Endodermal cell (in vitro differentiated cells): ENCODE results near the gene EIF4E3. TPM values are rescaled to one million over a fixed set of nuclear protein-coding genes. Genes with fewer than 3 reads are reported as not detected.

Source experiments
- DNase-seq: peaks from one replicate; pipeline ENCODE4 v3.0.0-alpha.2; 2017
- H3K27ac ChIP-seq: 2 replicates; pipeline ENCODE4 v1.5.1; 2013; ENCODE audit warnings: mild to moderate bottlenecking, low read depth, low read length, moderate library complexity
- H3K27me3 ChIP-seq: 2 replicates; pipeline ENCODE4 v1.6.1; 2013; ENCODE audit warnings: mild to moderate bottlenecking, low read length, moderate library complexity; ENCODE audit not compliant: insufficient read depth, control insufficient read depth, poor library complexity, severe bottlenecking
- H3K36me3 ChIP-seq: 2 replicates; pipeline ENCODE4 v1.7.0; 2013; ENCODE audit warnings: mild to moderate bottlenecking, low read length, moderate library complexity; ENCODE audit not compliant: control insufficient read depth, insufficient read depth
- H3K4me1 ChIP-seq: one replicate; pipeline ENCODE4 v1.7.0; 2013; ENCODE audit warnings: low read length; ENCODE audit not compliant: control insufficient read depth, insufficient read depth
- H3K4me3 ChIP-seq: 2 replicates; pipeline ENCODE4 v1.5.1; 2013; ENCODE audit warnings: mild to moderate bottlenecking, low read length, moderate library complexity
- H3K9ac ChIP-seq: 2 replicates; pipeline ENCODE4 v1.6.1; 2013; ENCODE audit warnings: mild to moderate bottlenecking, low read length, moderate library complexity; ENCODE audit not compliant: poor library complexity, severe bottlenecking; ENCODE audit errors: extremely low read depth
- H3K9me3 ChIP-seq: 2 replicates; pipeline ENCODE4 v1.6.1; 2013; ENCODE audit warnings: mild to moderate bottlenecking, low read length, moderate library complexity; ENCODE audit not compliant: control insufficient read depth
- H3K27ac Mint-ChIP-seq: 2 replicates; pipeline ENCODE4 v1.8.0; 2020; ENCODE audit warnings: mixed read lengths
- H3K27me3 Mint-ChIP-seq: 2 replicates; pipeline ENCODE4 v1.8.0; 2021; ENCODE audit warnings: mild to moderate bottlenecking, mixed read lengths; ENCODE audit not compliant: insufficient read depth
- H3K36me3 Mint-ChIP-seq: 2 replicates; pipeline ENCODE4 v1.8.0; 2020; ENCODE audit warnings: low read depth, mixed read lengths
- H3K4me1 Mint-ChIP-seq: 2 replicates; pipeline ENCODE4 v1.8.0; 2020; ENCODE audit warnings: mixed read lengths
- H3K4me3 Mint-ChIP-seq: 2 replicates; pipeline ENCODE4 v1.8.0; 2020; ENCODE audit warnings: mild to moderate bottlenecking, moderate library complexity, mixed read lengths
- H3K9me3 Mint-ChIP-seq: 2 replicates; pipeline ENCODE4 v1.8.0; 2020; ENCODE audit warnings: mild to moderate bottlenecking, mixed read lengths
- WGBS, 2 experiments: methylation state at CpG; one replicate each; pipeline versions ENCODE4 v1.1.5 to v1.1.7; 2013; ENCODE audit warnings: missing lambda C conversion rate in 2 of 2, mixed read lengths in 1 of 2; ENCODE audit not compliant: insufficient coverage in 1 of 2, insufficient read length in 1 of 2; 5-methylcytosine and 5-hydroxymethylcytosine counted together
- total RNA-seq, 2 donors: library from RNA; stranded (reverse); fragmentation: NEBNext Ultra II Directional in 1 of 2; extraction: Animal tissue kit (Norgen Biotek cat#: 25700) in 1 of 2; gene quantifications; 2 replicates in 1 of 2; 3 replicates in 1 of 2; pipeline ENCODE4 v1.2.1, GENCODE V29; 2021
- TF ChIP-seq, protein P1 (sequence below): fragments of 200-600 bp; sonication (generic); conservative IDR thresholded peaks from 2 replicates; pipeline ENCODE4 v1.5.0; 2021; ENCODE audit warnings: antibody characterized with exemption, mild to moderate bottlenecking

The EIF4E3 gene
- total RNA-seq, 2 donors from 2014 or later = 1.9 to 5.5 TPM

DNA sequence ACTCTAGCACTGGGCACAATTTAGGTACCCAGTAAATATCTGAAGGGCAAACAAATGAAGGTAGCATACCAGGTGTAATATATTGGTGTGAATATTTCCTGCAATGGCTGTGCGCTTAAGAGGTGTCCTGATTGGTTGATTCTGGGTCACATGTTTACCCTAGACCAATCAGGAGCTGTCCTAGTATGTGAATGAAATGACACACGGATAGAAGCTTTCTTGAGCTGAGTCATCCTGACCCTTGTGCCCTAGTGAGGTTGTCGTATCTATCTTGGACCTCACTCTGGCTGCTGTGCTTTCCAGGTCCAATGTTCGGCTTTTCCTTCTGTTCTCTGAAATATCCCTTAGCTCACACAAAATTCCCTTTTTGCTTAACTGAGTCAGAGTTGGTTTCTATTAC is 83.5 kb downstream of the EIF4E3 start:
- TF ChIP-seq, protein P1, sequence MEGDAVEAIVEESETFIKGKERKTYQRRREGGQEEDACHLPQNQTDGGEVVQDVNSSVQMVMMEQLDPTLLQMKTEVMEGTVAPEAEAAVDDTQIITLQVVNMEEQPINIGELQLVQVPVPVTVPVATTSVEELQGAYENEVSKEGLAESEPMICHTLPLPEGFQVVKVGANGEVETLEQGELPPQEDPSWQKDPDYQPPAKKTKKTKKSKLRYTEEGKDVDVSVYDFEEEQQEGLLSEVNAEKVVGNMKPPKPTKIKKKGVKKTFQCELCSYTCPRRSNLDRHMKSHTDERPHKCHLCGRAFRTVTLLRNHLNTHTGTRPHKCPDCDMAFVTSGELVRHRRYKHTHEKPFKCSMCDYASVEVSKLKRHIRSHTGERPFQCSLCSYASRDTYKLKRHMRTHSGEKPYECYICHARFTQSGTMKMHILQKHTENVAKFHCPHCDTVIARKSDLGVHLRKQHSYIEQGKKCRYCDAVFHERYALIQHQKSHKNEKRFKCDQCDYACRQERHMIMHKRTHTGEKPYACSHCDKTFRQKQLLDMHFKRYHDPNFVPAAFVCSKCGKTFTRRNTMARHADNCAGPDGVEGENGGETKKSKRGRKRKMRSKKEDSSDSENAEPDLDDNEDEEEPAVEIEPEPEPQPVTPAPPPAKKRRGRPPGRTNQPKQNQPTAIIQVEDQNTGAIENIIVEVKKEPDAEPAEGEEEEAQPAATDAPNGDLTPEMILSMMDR = no peak
- H3K4me1 Mint-ChIP-seq = peaks cover 3% of the 10 kb centered on the region
- WGBS, 2 experiments = 89 to 91% methylated on average over 4 of the region's 4 CpGs
- peaks cover 3% of the 10 kb centered on the region for H3K27me3 Mint-ChIP-seq
- no peaks in the 10 kb centered on the region for H3K36me3 ChIP-seq
- H3K4me3 ChIP-seq = no peak overlapping the region
- no peak overlapping the region for H3K9ac ChIP-seq
- H3K27me3 ChIP-seq = no peaks in the 10 kb centered on the region
- no peaks in the 10 kb centered on the region for H3K4me1 ChIP-seq
- DNase-seq = no peak
- no peaks in the 10 kb centered on the region for H3K9me3 ChIP-seq
- H3K27ac ChIP-seq = no peak overlapping the region
- no peaks in the 10 kb centered on the region for H3K36me3 Mint-ChIP-seq
- H3K27ac Mint-ChIP-seq = no peak overlapping the region
- H3K9me3 Mint-ChIP-seq = no peaks in the 10 kb centered on the region
- H3K4me3 Mint-ChIP-seq = no peak overlapping the region

DNA sequence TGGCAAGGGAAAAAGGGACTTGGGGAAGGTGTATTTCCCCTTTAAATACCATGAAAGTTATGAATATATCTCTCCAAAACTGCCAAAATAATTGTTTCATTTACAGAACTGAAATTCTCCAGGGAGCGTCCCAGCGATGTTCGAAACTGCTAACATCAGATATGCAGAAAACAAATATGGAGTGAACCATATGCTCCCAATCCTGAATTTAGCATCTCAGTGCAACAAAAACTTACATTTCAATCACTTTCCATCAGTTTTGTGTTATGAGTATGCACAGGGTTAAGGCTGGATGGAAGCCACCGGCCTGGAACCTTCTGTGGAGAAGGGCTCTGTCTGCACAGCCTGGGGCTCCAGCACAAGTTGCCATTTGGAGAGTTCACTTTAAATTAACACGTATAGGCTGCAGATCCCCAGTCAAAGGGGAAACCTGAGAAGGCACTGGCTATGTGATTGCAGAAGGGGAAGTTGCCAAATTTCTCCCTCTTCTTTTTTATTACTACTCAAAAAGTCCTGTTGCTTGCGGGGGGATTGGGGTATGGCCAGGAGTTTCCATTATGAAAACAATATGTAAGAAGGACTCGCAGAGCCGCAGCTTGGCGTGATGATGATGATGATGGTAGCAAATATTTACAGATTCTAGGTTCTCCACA is 84.7 kb downstream of the EIF4E3 start:
- Histone ChIP-seq H3K4me1 (no peaks in the 10 kb centered on the region), H3K27me3 (no peaks in the 10 kb centered on the region), H3K9me3 (no peaks in the 10 kb centered on the region), H3K36me3 (no peaks in the 10 kb centered on the region), H3K9ac (no peak overlapping the region), H3K27ac (no peak overlapping the region), H3K4me3 (no peak overlapping the region)
- no peak for DNase-seq
- Mint-ChIP-seq H3K9me3 (no peaks in the 10 kb centered on the region), H3K4me3 (no peak overlapping the region), H3K36me3 (no peaks in the 10 kb centered on the region), H3K27me3 (peaks cover 3% of the 10 kb centered on the region), H3K27ac (no peak overlapping the region), H3K4me1 (peaks cover 3% of the 10 kb centered on the region)
- WGBS, 2 experiments = 90 to 94% methylated on average over 6 to 8 of the region's 9 CpGs
- TF ChIP-seq, protein P1 = no peak

DNA sequence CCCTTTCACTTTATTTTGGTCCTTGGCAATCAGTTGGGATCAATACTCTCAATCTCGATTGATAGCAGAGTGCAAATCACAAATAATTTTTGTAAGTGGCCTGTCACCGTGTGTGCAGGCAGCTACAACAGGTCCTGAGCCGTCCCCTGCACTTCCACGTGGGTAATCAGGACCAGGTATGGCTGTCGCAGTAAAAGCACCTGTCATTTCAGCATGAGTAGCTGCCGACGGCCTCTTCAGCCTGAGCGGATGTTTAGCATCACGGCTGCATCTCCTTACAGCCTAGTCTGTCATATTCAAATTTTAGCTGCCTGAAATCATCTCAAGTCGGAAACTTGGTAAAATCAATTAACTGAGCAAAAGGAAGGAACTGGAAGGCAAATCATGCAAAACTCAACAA is 88.7 kb downstream of the EIF4E3 start:
- H3K9me3 Mint-ChIP-seq = peaks cover 7% of the 10 kb centered on the region
- H3K9me3 ChIP-seq = no peaks in the 10 kb centered on the region
- WGBS, 2 experiments = 89 to 95% methylated on average over 10 of the region's 10 CpGs
- H3K36me3 Mint-ChIP-seq = no peaks in the 10 kb centered on the region
- no peak overlapping the region for H3K27ac ChIP-seq
- H3K4me1 Mint-ChIP-seq = no peaks in the 10 kb centered on the region
- TF ChIP-seq, protein P1 = no peak
- no peak overlapping the region for H3K4me3 Mint-ChIP-seq
- H3K4me1 ChIP-seq = no peaks in the 10 kb centered on the region
- H3K27me3 ChIP-seq = no peaks in the 10 kb centered on the region
- no peak overlapping the region for H3K4me3 ChIP-seq
- no peaks in the 10 kb centered on the region for H3K36me3 ChIP-seq
- no peak overlapping the region for H3K27ac Mint-ChIP-seq
- no peak overlapping the region for H3K9ac ChIP-seq
- no peak for DNase-seq
- peaks cover 3% of the 10 kb centered on the region for H3K27me3 Mint-ChIP-seq
